Stimulated activated CD4-positive, alpha-beta T cell treated with anti-CD3 and anti-CD28 coated beads, Interleukin-4, amount 100 ng/mL, for 24 hours (primary cell): Measurements from ENCODE around the gene MLPH.

Experiments
- DNase-seq: peaks from one replicate; pipeline ENCODE4 v3.0.0-alpha.2; 2020

The MLPH gene

GRCh38 chr2:237486819-237487448 is at the start of gene MLPH:
Gene MLPH, plus strand, starts transcription at chr2:237487251. Its CDS starts 6,176 bp downstream, at chr2:237493427.
- DNase-seq = no peak

GRCh38 chr2:237437566-237437965 is 49.5 kb upstream of the MLPH start:
- DNase-seq = no peak

- no peak for DNase-seq
These were observed 48.7 kb upstream of the MLPH start for GRCh38 chr2:237438080-237438940.

GRCh38 chr2:237440819-237441281 is 46.2 kb upstream of the MLPH start:
- DNase-seq = peak; percentile 73

DNA sequence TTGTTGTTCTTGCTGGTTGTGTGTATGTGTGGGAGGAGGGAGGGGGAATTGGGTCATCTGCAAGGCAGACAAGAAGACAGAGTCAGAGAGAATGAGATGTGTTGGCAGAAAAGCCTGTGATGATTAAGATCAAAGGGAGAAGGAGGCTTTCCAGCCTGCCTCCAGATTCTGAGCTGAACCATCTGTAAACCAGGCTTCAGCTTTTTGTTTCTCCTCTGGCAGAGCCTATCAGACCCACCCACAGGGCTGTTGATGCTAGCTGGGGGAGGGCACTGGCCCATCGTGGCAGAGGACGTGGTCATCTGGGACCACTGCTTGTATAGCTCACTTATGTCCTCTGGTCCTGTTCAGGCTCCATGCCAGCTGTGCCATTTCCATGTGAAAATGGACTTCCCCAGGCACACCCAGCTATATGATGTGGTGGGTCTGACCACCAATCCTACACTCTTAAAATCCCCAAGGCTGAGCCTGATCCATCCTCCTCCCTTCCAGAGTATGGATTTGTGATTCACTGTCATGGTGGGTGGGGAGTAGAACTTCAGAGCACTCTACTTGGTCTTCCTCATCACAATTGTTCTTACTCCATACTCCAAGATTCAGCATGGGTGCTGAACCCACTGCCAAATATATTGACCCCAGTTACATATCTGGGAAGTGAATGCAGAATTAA is 45.3 kb upstream of the MLPH start:
- peak; percentile 62 for DNase-seq

GRCh38 chr2:237444071-237444470 is 43.0 kb upstream of the MLPH start:
- no peak for DNase-seq

GRCh38 chr2:237445611-237446337 is 41.3 kb upstream of the MLPH start:
- no peak for DNase-seq

- no peak for DNase-seq
These were observed 40.7 kb upstream of the MLPH start for GRCh38 chr2:237446338-237446665.

- no peak for DNase-seq
These were observed 39.6 kb upstream of the MLPH start for GRCh38 chr2:237447496-237447895.

- DNase-seq = no peak
These were observed 38.9 kb upstream of the MLPH start for GRCh38 chr2:237448171-237448570.

DNA sequence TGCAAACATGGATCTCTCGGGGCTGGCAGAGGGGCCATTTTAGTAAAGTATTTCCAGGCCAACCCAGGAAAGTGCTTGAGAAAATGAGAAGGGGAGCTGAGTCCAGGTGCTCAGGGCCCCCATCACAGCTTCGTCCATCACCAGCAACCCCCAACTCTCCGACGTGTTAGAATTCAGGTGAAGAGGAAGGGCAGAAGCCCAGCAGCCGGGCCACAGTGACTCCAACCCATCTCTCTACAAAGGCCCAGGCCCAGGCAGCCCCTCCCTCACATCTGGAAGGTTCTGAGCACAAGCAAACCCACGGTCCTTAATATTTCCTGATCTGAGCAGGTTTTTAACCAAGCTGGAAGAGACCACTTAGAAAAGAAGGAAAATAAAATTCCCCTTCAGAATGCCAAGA is 38.4 kb upstream of the MLPH start:
- DNase-seq = no peak

DNA sequence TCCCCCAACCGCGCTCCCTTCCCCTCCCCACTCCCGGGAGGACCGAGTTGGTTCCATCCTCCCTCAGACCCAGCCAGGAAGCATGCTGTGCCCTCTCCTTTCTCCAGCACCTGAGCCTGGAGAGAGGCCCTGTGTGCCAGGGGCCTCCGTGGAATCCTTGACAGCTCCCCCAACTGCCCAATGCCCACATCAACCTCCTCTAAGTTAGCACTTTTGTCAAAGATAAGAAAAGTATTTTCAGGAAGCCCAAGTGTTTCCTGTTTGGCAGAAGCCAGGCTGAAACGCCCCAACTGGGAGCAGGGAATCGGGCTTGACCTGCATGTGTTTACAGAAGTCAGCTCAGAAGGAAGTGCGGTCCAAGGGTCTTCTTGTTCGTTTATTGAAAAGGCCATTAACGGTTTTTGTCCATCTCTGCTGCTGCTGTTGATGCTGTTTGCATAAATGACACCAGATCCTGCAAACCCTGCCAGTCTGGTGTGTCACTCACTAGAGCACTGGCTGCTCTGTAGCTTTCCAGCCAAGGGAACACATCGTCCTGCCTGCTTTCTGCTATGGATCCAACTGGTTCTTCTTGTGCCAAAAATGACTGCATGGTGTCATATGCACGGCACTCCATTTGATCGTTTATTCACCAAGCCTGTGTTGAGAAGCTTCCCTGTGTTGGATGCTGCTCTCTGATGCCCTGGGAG is 37.7 kb upstream of the MLPH start:
- no peak for DNase-seq

DNA sequence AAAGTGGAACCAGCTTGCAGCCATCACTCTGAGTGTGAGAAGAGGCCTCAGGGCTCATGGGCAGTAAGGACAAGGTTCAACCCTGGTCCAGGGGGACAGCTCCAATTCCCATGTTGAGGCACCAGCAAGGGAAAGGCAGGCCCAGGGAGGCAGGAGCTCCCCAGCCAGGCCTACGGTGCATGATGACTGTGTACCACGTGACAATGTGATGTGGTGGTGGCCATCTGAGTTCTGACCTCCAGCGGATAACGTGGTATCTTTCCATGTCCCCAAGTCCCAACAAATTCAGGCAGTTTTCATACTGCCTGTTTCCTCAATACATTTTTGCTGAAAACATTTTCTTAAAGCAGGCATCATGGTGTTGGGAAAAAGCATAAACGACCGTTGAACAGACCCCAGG is 36.9 kb upstream of the MLPH start:
- DNase-seq = no peak

DNA sequence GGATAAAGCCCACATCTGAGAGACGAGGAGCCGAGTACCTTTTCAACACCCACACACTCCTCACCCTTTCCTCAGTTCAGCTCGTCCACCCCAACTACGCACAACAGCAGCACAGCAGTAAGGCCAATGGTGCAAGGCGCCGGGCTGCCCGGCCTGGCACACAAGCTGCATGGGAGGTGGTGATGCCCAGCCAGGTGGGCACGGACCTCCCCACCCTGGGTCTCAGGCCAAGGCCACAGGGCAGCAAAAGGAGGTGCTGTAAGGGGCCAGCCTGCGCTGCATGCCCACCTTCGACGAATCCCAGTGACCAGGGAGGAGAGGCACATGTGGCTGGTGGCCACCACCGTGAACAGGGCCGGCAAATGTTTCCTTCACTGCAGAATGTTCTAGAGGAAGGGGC is 36.5 kb upstream of the MLPH start:
- no peak for DNase-seq

- no peak for DNase-seq
These were observed 35.2 kb upstream of the MLPH start for GRCh38 chr2:237451643-237452469.

- DNase-seq = no peak
These were observed 34.2 kb upstream of the MLPH start for GRCh38 chr2:237452861-237453260.

GRCh38 chr2:237453671-237454070 is 33.4 kb upstream of the MLPH start:
- no peak for DNase-seq

- no peak for DNase-seq
These were observed 31.3 kb upstream of the MLPH start for GRCh38 chr2:237455764-237456163.

DNA sequence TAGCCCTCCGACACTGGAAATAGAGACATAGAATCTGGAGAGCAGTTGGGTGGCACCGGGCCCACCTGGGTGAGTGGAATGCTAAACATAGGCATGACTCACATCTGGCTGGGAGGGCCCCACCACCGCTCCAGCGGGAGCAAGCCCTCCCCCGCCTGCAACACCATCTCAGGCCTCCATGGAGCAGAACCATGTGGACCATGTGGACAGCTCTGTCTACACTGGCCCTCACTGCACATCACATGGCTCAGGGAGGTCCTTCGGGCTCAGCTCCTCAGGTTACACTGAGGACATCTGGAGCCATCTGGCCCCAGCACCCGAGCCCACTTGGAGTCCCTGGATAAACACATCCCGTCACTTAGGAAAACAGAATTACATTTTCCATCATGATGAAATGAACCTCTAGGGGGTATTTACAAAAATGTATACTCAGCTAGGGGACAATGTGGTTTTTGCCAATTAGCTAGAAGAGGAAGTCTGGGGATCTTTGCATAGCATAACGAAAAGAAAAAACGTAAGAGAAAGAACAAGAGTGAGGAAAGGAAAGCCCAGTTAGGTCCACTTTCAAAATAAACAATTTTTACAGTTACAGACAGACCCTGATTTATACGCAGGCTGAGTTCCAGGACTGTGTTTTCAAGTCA is 30.7 kb upstream of the MLPH start:
- no peak for DNase-seq

DNA sequence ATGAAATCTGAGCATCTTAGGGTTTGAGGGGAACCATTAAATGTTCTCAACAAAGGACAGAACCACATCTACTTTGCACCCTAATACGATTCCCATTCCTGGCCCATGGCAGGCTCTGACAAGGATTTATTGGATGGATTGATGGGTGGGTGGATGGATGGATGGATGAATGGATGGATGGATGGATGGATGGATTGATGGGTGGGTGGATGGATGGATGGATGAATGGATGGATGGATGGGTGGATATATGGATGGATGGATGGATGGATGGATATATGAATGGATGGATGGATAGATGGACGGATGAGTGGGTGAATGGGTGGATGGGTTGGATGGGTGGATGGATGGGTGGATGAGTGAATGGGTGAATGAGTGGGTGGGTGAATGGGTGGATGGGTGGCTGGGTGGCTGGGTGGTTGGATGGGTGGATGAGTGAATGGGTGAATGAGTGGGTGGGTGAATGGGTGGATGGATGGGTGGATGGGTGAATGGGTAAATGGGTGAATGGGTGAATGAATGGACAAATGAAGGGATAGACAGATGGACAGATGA is 29.6 kb upstream of the MLPH start:
- DNase-seq = no peak

DNA sequence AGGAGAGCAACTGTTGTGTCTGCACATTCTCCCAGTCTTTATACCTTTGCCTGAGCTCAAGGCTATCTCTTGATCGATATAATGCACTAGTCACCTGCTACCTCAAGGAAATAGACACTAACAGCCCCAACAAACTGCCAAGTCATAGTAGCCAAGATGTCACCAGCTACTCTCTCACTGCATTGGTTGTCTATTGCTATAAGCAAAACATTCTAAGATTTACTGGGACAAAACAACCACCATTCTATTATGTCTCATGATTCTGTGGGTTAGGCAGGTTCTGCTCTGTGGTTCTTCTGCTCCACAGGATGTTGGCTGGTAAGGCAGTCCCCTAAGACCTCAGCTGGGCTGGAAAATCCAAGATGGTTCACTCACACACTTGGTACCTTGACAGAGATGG is 28.5 kb upstream of the MLPH start:
- DNase-seq = no peak
